GM19193 (cell line): Measurements from ENCODE around the gene MCEE.

ENCODE experiments used
- POLR2A ChIP-seq: IDR thresholded peaks from 4 replicates; pipeline ENCODE4 v1.6.1; 2011; ENCODE audit not compliant: insufficient read depth, insufficient read length; ENCODE audit errors: extremely low read depth

MCEE gene

DNA sequence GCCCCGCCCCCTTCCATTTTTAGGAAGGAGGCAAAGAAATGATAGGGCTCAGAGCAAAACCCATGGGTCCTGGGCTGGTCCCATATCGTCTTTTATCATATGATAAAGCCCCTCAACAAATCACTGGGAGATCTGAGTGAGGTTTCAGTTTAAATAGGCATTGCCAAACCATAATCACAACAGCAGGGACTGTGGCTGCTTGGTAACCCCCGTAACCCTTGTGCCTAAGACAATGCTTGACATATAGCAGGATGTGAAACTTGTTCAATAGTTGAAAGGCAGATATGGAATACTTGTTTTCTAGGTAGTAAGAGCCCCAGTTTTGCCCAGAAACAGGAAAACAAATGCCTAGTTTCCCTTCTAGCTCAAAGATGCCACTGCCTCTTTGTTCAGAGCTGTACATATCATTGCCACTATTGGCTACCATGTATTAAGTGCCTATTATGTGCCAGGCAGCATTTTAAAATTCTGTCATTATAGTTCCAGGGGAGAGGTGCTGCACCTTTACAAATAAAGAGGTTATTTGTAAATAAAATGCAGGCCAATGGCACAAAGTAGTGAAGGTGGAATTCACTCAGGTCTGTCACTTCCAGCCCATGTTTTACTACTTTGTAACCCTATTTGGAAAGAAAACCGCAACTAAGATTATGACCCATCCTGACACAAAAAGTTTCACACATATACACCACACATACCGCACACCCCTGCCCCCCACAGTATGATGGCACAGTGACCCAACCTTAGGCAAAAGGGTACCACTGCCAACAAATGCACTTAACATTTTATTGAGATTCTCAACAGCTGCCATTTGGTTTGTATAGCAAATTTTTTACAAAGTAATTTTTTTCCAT lies 47.4 kb downstream of the MCEE start:
- TF ChIP-seq POLR2A, result no peak

DNA sequence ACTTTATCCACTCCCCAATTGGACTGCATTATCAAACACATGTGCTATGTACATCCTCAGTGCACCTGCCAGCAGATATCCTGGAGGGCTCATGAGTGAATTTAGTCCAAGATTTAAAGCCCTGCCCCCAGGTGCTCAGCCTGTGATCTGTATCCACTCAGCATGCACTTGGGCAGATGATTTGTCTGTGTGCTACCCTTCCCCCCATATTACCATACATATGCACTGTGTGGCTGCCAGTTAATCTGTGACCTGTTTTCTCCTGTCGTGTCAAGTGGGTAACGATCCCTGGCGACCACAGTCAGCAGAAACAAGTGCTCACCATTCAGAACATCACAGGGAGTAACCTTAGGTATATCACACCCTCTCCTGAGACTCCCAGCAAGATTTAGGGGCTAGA lies 51.4 kb downstream of the MCEE start:
- TF ChIP-seq POLR2A, result no peak

DNA sequence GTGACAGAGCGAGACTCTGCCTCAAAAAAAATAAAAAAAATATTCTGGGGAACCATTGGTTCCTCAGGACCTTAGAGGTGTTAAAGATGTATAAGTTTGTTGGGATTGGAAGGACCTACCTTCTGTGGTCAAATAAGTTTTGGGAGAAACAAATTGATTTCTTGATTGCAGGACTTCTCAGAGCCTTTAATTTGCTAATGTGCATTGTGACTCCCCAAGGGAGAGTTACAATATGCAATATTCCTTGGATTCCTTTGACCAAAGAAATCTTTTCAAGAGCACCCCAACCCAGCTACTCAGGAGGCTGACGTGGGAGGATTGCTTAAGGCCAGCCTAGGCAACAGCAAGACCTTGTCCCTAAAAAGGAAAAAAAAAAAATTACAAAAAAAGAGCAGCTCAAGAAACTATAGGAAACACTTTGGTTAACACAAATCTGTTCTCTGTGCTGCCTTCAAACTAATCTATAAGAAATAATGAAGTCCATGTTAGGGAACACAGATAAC lies 55.1 kb downstream of the MCEE start:
- TF ChIP-seq POLR2A, result no peak

DNA sequence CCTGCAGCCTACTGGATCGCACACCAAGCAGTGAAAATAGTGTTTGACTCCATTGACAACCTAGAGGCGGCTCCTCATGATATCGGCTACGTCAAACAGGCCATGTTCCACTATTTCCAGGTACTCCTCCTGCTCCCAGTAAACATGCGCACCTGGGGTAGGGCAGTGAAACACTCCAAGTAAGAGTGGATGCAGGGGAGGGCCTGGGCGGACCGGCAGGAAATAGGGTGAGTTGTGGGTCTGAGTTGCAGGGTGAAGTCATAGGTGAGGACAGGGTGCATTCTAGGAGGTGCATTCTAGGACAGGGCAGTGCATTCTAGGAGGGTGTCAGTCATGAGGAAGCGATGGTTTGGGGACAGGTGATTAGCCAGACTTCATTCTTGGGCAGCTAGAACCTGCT lies 56.6 kb downstream of the MCEE start:
- peak; percentile 4 for TF ChIP-seq POLR2A

DNA sequence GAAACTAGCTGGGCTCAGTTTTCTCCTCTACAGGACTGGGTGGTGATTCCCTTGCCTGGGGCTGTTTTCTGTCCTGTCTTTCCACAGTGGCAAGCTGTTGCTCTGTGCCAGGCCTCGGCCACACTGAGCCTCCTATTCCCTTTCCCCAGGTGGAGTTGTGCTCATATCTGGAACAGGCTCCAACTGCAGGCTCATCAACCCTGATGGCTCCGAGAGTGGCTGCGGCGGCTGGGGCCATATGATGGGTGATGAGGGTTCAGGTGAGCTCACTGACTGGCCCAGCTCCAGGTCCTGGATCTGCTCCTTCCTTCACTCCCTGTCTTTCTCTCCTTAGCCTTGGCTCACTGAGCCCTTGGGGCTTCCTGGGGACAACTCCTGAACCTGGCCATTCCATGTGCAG lies 57.5 kb downstream of the MCEE start:
- no peak for TF ChIP-seq POLR2A

DNA sequence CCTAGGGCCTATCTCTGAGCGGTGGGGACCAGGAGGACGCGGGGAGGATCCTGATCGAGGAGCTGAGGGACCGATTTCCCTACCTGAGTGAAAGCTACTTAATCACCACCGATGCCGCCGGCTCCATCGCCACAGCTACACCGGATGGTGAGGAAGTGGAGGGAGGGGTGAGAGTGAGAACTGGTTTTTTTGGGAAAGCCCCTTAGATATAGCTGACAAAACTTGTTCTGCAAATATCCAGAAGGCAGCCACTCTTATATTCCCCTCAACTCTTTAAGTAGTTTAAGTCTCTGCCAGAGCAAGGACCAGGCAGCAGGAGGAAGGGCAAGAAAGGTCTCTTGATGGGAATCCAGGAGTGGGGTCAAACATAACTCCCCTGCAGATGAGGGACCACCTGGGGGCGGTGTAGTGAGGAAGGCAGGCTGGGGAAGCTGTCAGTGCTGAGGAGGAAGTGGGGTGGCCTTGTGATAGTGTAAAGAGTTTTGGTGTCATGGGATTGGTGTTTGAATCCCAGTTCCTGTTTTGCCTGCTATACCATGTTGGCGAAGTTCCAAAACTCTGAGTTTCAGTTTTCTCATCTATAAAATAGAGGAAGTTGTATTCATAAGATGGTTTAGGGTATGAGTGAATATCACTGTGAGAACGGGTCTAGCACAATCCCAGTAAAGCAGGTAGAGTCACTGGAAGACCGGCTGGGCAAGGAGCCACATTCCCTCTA lies 58.2 kb downstream of the MCEE start:
- TF ChIP-seq POLR2A, result peak; percentile 48

DNA sequence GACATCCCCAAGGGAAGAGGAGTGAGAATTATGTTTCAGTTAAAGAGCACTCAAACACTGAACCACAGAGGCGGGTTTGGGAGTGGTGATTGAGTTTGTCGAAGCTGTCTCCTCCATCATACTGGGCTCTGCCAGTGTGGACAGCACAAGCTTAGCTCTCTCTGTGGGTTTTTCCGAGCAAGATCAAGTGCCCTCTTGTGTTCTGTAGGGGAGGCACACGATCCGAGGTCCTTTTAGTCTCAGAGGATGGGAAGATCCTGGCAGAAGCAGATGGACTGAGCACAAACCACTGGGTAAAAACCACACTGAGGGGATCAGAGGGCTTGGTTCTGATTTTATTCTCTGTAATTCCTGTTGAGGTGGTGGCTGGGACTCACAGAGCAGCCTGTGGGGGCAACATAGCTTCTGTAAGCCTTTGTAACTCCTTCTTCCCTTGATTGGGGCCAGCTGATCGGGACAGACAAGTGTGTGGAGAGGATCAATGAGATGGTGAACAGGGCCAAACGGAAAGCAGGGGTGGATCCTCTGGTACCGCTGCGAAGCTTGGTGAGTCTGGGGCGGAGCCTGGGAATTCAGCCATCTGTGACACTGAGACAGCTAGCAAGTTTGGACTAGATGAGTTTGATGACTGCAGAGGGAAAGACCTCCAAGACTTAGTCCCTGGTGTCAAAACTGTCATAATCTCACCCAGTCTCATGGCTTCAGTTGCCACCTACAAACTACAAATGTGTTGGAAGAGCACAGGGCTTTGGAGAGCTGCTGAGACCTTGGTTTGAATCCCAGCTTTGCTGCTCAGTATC lies 59.5 kb downstream of the MCEE start:
- peak; percentile 47 for TF ChIP-seq POLR2A

DNA sequence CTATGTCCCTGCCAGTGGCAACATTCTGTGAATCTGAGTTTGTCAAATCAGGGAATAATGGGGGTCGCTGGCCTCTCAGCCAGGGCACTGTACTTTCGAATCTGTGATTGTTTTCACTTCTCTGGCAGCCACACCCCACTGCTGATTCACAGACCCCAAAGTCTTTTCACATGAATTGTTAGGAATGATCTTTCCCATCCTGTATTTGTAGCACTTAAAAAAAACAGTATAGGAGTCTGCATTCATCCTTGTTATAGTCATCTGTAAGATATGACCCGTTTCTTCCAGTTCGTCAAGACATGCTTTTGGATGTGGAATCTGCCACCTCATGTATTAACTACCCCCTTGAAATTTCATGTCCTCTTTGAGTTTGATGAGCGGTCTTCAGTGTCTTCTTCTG lies 60.7 kb downstream of the MCEE start:
- no peak for TF ChIP-seq POLR2A

DNA sequence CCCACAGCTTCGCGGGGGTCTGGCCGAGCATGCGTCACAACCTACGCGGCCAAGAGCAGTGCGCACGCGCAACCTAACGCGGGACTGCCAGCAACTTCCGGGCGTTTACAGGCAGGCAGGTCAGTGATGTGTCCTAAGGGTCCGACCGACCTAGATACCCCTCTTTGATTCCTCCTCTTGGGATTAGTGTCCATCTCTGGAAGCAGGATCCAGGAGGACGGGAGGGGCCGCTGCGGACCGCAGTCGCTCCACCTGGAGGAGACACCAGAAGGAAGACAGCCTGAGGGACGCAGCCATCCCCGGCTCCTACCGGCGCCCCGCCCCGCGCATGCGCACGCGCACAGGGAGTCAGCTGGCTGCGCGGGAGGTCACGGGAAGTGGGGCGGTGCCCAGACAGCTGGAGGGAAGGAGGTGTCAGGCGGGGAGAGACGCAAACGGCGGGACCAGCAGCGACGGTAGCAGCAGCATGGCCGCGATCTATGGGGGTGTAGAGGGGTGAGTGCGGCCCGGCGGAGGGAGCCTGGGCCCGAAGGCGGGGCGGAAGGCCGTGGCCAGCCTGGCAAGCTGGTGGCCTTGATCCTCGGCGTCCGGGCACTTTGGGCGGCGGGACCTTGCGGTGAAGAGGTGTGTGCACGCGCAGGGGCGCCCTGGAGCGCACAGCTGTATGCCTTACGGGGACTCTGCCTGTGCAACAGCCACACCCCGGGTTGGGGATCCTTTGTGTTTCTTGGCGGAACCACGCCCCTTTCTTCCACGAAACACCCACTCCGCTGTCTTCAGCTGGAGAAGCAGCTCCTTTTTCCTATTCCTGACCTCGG lies 61.6 kb downstream of the MCEE start, which contains the start of gene NAGK:
TSS of gene NAGK (plus strand) at position 431 of the 818 bp plus-strand sequence. CDS start at position 467, 36 bp downstream.
- TF ChIP-seq POLR2A, result peak; percentile 99

DNA sequence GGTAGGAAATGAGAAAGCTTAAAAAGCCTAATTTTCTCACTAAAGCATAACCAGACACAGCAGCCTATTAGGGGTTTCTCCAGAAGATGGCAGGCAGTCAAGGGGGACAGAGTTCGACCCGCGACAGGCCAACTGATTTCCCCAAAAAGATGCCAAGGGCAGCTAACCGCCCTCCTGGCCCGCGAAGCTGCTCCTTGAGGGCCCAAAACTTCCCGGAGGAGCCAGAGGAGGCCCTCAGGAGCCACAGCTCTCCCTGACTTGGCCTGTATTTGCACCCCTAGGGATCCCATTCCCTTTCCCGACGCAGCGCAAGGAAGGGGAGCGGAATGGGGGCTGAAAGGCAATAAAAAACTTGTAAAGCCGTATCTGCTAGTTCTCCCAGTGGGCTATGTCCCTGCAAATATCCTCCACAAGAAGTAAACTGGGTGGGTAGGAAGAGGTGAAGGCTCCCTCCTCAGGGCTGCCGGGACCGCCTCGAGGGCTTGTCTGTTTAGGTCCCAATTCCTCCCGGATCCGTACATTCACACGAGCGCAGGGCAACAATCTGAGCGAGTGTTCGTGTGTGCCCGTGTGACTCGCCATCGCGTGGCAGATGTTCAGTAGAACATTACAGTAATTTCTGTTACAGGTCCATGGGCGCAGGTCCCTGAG lies 62.3 kb downstream of the MCEE start:
- TF ChIP-seq POLR2A, result no peak

DNA sequence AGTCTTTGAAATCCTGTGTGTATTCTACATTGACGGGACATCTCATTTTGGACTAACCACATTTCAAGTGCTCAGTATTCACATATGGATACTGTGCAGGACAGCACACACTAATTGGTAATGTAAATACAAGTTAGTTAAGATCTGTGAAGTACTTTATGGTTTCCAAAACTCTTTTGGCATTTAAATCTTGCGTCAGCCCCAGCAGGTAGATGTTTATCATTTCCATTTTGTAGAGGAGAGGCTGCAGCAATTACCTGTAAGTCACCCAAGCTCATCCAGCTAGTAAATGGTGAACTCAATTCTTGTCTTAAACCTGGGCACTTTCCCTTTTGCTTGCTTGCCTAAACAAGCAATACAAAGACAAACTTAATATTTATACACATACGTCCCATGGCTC lies 63.2 kb downstream of the MCEE start:
- no peak for TF ChIP-seq POLR2A

DNA sequence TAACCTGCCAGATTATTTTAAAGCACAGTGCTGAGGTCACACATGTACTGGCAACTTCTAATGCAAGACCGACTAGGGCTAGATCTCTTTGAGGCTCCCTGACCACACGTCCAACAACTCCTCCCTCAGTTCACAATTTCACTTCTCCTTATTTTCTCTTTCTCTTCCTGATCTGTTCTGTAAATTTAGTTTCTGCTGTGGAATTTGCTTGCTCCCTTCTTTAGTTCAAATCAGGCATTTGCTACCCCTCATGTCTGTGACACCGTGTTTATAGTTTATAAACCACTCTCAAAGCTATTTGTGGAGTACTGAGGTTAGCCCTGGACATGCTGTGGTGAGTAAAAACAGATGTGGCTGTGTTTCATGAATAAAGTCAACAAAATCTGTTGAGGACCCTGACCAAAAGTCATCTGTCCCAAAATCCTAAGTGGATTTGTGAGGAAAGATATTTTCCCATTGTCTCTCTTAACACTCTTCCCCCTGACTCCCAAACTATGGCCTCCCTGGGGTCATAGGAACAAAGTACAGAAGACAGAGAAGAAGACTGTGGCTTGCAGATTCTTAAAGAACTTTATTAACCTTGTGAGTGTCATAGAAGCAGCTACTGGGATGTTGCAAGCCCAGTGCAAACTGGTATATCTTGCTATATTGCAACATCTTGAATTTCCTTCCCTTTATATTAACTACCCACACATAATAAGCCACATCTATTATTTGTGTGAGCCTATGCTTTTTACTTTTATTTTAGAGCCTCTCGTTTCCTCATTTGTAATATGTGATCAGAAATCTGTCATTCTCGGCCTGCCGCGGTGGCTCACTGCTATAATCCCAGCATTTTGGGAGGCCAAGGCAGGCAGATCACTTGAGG lies 65.0 kb downstream of the MCEE start:
- TF ChIP-seq POLR2A, result no peak

DNA sequence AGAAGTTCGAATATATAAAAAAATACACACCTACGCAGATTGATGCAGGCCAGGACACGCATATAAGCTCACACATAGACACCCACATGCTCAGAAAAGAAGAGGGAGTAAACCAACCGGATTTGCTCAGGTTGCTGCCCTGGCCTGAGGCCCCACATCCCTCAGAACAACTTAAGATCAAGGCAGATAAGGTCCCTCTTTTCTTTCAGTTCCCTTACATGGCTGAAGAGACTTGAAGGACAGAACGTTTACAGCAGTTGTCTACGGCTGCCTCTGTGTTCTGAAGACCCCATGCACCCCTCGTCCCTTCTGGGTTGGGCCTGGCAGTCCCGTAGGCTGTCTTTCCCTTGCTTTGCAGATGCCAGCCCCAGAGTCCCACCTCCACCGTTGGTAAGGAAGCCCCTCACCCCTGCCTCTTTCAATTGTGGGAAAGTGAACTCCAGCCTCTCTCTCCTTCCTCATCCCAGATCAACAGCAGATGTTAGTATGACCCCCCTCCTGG lies 65.9 kb downstream of the MCEE start:
- TF ChIP-seq POLR2A, result peak; percentile 50
